Transverse colon (tissue), 4 donors: ENCODE results near the gene AGBL4. TPM values are rescaled to one million over a fixed set of nuclear protein-coding genes. Genes with fewer than 3 reads are reported as not detected.

Experiments
- DNase-seq: peaks from one replicate; pipeline ENCODE4 v3.0.0-alpha.2; 2019
- H3K27ac ChIP-seq, 4 donors: fragments of 200-600 bp; sonication (generic); 2 replicates each; pipeline ENCODE4 v1.5.1; 2016 to 2018; ENCODE audit warnings: inconsistent platforms in 4 of 4
- H3K27me3 ChIP-seq: fragments of 200-600 bp; sonication (generic); 2 replicates; pipeline ENCODE4 v1.5.1; 2017; ENCODE audit warnings: inconsistent platforms
- H3K36me3 ChIP-seq, 4 donors: fragments of 200-600 bp; sonication (generic); 2 replicates each; pipeline ENCODE4 v1.5.1; 2017 to 2019; ENCODE audit warnings: inconsistent platforms in 4 of 4
- H3K4me1 ChIP-seq, 4 donors: fragments of 200-600 bp; sonication (generic); 2 replicates each; pipeline ENCODE4 v1.5.1; 2017 to 2020; ENCODE audit warnings: inconsistent platforms in 4 of 4
- H3K4me3 ChIP-seq, 4 donors: fragments of 200-600 bp; sonication (generic); 1 replicate in 1 of 4; 2 replicates in 3 of 4; pipeline versions ENCODE4 v1.5.1 to v1.6.1; 2017 to 2019; ENCODE audit warnings: inconsistent platforms in 4 of 4
- H3K9me3 ChIP-seq, 2 donors: fragments of 200-600 bp; sonication (generic); 2 replicates each; pipeline ENCODE4 v1.5.1; 2017 to 2019; ENCODE audit warnings: inconsistent platforms in 2 of 2
- CTCF ChIP-seq, 5 experiments: fragments of 200-600 bp in 3 of 5; fragments of 450-650 bp in 2 of 5; sonication (generic) in 3 of 5; IDR thresholded peaks; 1 replicate in 2 of 5; 2 replicates in 3 of 5; pipeline ENCODE4 v1.5.1; 2016 to 2017; ENCODE audit warnings: antibody characterized with exemption in 5 of 5, inconsistent platforms in 3 of 5, mild to moderate bottlenecking in 2 of 5, moderate library complexity in 1 of 5
- EP300 ChIP-seq: sonication (generic); formaldehyde crosslinking; IDR thresholded peaks from one replicate; pipeline ENCODE4 v1.6.1; 2017; ENCODE audit warnings: antibody characterized with exemption, low read depth
- POLR2A ChIP-seq: fragments of 450-650 bp; IDR thresholded peaks from one replicate; pipeline ENCODE4 v1.6.1; 2016; ENCODE audit warnings: antibody characterized with exemption, mild to moderate bottlenecking, moderate library complexity
- POLR2AphosphoS5 ChIP-seq, 3 donors: sonication (generic); formaldehyde crosslinking; IDR thresholded peaks; one replicate each; pipeline ENCODE4 v1.6.1; 2016; ENCODE audit warnings: antibody characterized with exemption in 3 of 3
- WGBS, 2 donors: methylation state at CpG; one replicate each; pipeline ENCODE4 v1.1.5; 2018; ENCODE audit warnings: low coverage in 1 of 2; 5-methylcytosine and 5-hydroxymethylcytosine counted together
- in situ Hi-C, 4 donors: fragments of 200-750 bp; cut with MboI; loops; one replicate each; pipeline versions ENCODE4 v1.15.0 to v1.15.1; 2017; ENCODE audit warnings: low sequenced_read_pairs in 3 of 4, low pct_ligation_motif_present in 1 of 4, low pct_unique_long_range_greater_than_20kb in 1 of 4
- intact Hi-C: fragments of 100-400 bp; cut with DNase I; formaldehyde crosslinking; loops from one replicate; pipeline ENCODE4 v1.15.1; 2023; ENCODE audit warnings: low total_unique reads
- total RNA-seq, 4 donors: library from RNA; depleted of rRNA; stranded (reverse); fragments of >200 nt; gene quantifications; one replicate each; pipeline ENCODE4 v1.1.0, GENCODE V29; 2016

The AGBL4 gene
- total RNA-seq, 4 donors from 2014 or later: 0.82 TPM; not detected in 3

GRCh38 chr1:48789903-48790302 lies 1233.9 kb downstream of the AGBL4 start:
- no peaks in the 10 kb centered on the region for H3K9me3 ChIP-seq
- peaks cover 0 to 3% (median 2%) of the 10 kb centered on the region in 4 donors for H3K4me1 ChIP-seq
- no peak for DNase-seq
- TF ChIP-seq POLR2AphosphoS5 (IDR thresholded peaks at IDR 0.05) (peak in 2 of 3 donors; percentile 24 to 42), EP300 (no peak)
- intact Hi-C loops: no loop called here
- no peak overlapping the region for H3K4me3 ChIP-seq
- no peaks in the 10 kb centered on the region for H3K36me3 ChIP-seq
- WGBS, 2 donors: 55 to 72% methylated on average over 4 of the region's 4 CpGs
- H3K27me3 ChIP-seq: no peaks in the 10 kb centered on the region
- peak overlapping the region; percentile 7 to 75 (median 47) for H3K27ac ChIP-seq
- in situ Hi-C loops: no loop called here

- WGBS, 2 donors: 57 to 69% methylated on average over 1 of the region's 1 CpG
Measured at GRCh38 chr1:48785869-48786268, 1237.9 kb downstream of the AGBL4 start.

GRCh38 chr1:48784301-48784700 lies 1239.5 kb downstream of the AGBL4 start:
- 80 to 87% methylated on average over 1 to 2 of the region's 2 CpGs for WGBS, 2 donors
- intact Hi-C loops: no loop called here
- TF ChIP-seq POLR2A (no peak), CTCF (IDR thresholded peaks at IDR 0.05) (no peak), POLR2AphosphoS5 (IDR thresholded peaks at IDR 0.05) (no peak), EP300 (no peak)

More at GRCh38 chr1:48785869-48786268, 1237.9 kb downstream of the AGBL4 start:
- H3K4me1 ChIP-seq: no peaks in the 10 kb centered on the region
- in situ Hi-C loops (no loop called here), intact Hi-C loops (no loop called here)
- no peak for DNase-seq
- TF ChIP-seq EP300 (no peak), CTCF (IDR thresholded peaks at IDR 0.05) (no peak), POLR2AphosphoS5 (IDR thresholded peaks at IDR 0.05) (no peak), POLR2A (no peak)
- H3K27ac ChIP-seq: no peak overlapping the region
- no peaks in the 10 kb centered on the region for H3K36me3 ChIP-seq
- H3K9me3 ChIP-seq: no peaks in the 10 kb centered on the region
- no peak overlapping the region for H3K4me3 ChIP-seq
- no peaks in the 10 kb centered on the region for H3K27me3 ChIP-seq

GRCh38 chr1:48777219-48777895 lies 1246.4 kb downstream of the AGBL4 start:
- in situ Hi-C loops: no loop called here
- WGBS, 2 donors: 2 to 15% methylated on average over 7 to 17 of the region's 17 CpGs
- peaks cover 10% of the 10 kb centered on the region for H3K27me3 ChIP-seq
- peak overlapping the region in 3 of 4 donors; percentile 66 to 88 (median 87) for H3K27ac ChIP-seq
- peaks cover 0 to 34% (median 16%) of the 10 kb centered on the region in 4 donors for H3K4me1 ChIP-seq
- H3K36me3 ChIP-seq: no peaks in the 10 kb centered on the region
- DNase-seq: no peak
- H3K4me3 ChIP-seq: peak overlapping the region; percentile 62 to 82 (median 70)
- intact Hi-C loops: no loop called here
- TF ChIP-seq POLR2AphosphoS5 (IDR thresholded peaks at IDR 0.05): no peak
- TF ChIP-seq POLR2A: no peak
- no peak for TF ChIP-seq EP300
- no peak for TF ChIP-seq CTCF (IDR thresholded peaks at IDR 0.05)
- no peaks in the 10 kb centered on the region for H3K9me3 ChIP-seq

More at GRCh38 chr1:48784301-48784700, 1239.5 kb downstream of the AGBL4 start:
- Histone ChIP-seq H3K36me3 (no peaks in the 10 kb centered on the region), H3K27me3 (no peaks in the 10 kb centered on the region), H3K4me1 (no peaks in the 10 kb centered on the region), H3K27ac (no peak overlapping the region), H3K4me3 (no peak overlapping the region), H3K9me3 (no peaks in the 10 kb centered on the region)
- in situ Hi-C loops: no loop called here
- DNase-seq: no peak
